HG03280 (cell line): ENCODE measurements around the gene WDR74.
A peak's percentile ranks its signal among the peaks of the same experiment; 100 is the strongest.
"Not testable (repeated sequence)": the region's sequence is repeated elsewhere in the genome, so short reads cannot be mapped to it uniquely, and the experiment has no call there.

Experiments used
- ATAC-seq: cut with Tn5 transposase; IDR thresholded peaks from one replicate; pipeline ENCODE4 v1.9.1; 2021; ENCODE audit warnings: mild to moderate bottlenecking, moderate library complexity; ENCODE audit not compliant: unreplicated experiment

WDR74 gene

DNA sequence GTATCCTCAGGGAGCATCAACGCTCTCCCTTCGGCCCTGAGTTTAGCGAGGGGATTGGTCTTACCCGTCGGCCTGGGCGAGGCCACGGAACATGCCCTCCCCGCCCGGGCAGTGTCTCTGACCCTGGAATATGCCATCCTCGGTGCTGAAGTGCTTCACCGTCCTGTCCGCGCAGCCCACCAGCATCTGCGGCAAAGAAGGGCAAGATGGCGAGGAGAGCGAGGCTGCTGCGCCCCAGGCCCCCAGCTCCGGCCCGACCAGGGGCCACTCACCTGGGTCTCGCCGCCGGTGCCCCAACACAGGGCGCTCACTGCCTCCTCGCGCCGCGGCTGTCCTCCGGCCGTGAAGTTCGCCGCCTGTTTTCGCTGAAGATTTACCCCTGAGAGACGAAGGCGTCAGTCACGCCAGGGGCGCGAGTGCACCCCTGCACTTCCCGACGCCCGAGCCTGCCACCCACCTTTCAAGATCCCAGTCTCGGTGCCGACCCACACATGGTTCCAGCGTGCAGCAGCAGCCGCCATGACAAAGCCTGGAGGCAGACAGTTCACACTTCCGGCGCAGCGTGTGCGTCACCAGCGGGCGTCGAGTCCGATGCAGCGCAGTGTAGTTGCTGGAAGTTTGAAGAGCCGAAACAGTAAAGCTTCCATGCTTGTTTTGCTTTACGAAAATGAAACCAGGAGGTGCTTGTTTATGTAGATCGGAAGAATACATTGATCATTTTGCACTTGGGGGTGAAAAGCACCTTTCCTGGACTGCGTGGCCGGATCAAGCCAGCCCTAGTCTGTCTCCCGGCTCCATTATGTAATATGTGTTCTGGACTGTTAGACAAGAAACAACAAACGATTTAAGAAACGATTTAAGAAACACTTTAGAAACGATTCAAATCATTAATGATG is at the start of gene WDR74:
Gene WDR74, minus strand, starts transcription at position 541 of the 896 bp plus-strand sequence. Its CDS starts 20 bp downstream, at position 521.
- peak; percentile 50 for ATAC-seq

GRCh38 chr11:62889126-62889483 is 49.7 kb upstream of the WDR74 start:
- ATAC-seq: no peak

DNA sequence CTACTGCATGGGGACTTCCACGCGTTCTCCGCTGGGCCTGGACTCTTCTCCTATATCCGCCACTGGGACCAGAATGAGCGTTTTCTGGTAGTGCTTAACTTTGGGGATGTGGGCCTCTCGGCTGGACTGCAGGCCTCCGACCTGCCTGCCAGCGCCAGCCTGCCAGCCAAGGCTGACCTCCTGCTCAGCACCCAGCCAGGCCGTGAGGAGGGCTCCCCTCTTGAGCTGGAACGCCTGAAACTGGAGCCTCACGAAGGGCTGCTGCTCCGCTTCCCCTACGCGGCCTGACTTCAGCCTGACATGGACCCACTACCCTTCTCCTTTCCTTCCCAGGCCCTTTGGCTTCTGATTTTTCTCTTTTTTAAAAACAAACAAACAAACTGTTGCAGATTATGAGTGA is 49.0 kb upstream of the WDR74 start:
- no peak for ATAC-seq

GRCh38 chr11:62885137-62885750 is 45.9 kb upstream of the WDR74 start:
- no peak for ATAC-seq

- no peak for ATAC-seq
These were observed 44.3 kb upstream of the WDR74 start for GRCh38 chr11:62883673-62884072.

- ATAC-seq: no peak
These were observed 43.6 kb upstream of the WDR74 start for GRCh38 chr11:62882788-62883501.

DNA sequence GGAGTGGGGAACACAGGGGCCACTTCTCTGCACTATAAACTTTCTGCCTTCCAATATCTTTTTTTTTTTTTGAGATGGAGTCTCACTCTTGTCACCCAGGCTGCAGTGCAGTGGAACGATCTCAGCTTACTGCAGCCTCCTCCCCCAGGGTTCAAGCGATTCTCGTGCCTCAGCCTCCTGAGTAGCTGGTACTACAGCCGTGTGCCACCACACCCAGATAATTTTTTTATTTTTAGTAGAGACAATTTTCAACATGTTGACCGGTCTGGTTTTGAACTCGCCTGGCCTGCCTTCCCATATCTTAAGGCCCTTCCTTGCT is 43.0 kb upstream of the WDR74 start:
- no peak for ATAC-seq

DNA sequence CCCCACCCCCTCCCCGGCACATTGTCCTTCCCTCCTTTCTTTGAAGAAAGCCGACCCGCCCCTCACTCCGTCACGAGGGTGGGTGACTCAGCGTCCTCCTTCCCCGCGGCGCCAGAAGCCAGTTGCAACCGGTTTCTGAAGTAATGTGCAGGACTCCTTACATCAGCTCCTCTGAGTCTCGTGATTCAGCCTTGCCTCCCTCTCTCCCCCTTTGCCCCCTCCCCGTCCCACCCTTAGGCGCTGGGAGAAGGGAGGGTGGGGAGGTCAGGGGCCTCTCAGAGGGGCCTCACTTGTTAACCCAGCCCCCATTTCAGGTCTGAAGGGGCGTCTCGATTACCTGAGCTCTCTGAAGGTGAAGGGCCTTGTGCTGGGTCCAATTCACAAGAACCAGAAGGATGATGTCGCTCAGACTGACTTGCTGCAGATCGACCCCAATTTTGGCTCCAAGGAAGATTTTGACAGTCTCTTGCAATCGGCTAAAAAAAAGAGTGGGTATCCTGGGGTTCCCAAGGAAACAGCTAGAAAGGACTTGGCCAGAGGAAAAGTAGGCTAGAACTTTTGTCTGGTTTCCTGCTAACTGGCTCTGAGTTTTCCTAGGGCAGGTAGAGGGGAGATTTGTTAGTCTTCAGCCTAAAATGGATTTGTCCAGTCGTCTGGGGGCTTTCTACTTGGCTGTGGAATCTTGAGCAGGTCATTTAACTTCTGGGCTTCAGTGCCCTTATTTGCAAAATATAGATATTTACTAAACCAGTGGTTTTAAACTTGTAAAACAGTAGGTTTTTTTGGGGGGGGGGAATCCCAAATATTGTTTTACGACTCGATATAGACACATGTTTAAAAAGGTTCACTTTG is 42.4 kb upstream of the WDR74 start:
- ATAC-seq: peak; percentile 47

DNA sequence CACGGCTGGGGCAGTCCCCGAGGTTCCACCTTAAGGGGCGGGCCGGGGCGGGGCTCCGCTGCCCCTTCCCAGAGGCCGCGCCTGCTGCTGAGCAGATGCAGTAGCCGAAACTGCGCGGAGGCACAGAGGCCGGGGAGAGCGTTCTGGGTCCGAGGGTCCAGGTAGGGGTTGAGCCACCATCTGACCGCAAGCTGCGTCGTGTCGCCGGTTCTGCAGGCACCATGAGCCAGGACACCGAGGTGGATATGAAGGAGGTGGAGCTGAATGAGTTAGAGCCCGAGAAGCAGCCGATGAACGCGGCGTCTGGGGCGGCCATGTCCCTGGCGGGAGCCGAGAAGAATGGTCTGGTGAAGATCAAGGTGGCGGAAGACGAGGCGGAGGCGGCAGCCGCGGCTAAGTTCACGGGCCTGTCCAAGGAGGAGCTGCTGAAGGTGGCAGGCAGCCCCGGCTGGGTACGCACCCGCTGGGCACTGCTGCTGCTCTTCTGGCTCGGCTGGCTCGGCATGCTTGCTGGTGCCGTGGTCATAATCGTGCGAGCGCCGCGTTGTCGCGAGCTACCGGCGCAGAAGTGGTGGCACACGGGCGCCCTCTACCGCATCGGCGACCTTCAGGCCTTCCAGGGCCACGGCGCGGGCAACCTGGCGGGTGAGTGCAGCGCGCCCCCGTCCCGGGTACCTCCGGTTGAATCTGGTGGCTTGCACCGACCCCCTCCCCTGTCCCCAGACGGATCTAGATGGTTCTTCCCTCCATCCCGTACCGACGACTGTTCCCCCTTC is 41.6 kb upstream of the WDR74 start, which contains the start of gene SLC3A2:
Gene SLC3A2, plus strand, starts transcription at position 94 of the 776 bp plus-strand sequence. Its CDS starts 128 bp downstream, at position 222.
- ATAC-seq: peak; percentile 72

- peak; percentile 4 for ATAC-seq
These were observed 40.9 kb upstream of the WDR74 start for GRCh38 chr11:62880231-62880802.

- ATAC-seq: no peak
These were observed 40.0 kb upstream of the WDR74 start for GRCh38 chr11:62879235-62879978.

- ATAC-seq: no peak
These were observed 37.3 kb upstream of the WDR74 start for GRCh38 chr11:62876712-62877111.

DNA sequence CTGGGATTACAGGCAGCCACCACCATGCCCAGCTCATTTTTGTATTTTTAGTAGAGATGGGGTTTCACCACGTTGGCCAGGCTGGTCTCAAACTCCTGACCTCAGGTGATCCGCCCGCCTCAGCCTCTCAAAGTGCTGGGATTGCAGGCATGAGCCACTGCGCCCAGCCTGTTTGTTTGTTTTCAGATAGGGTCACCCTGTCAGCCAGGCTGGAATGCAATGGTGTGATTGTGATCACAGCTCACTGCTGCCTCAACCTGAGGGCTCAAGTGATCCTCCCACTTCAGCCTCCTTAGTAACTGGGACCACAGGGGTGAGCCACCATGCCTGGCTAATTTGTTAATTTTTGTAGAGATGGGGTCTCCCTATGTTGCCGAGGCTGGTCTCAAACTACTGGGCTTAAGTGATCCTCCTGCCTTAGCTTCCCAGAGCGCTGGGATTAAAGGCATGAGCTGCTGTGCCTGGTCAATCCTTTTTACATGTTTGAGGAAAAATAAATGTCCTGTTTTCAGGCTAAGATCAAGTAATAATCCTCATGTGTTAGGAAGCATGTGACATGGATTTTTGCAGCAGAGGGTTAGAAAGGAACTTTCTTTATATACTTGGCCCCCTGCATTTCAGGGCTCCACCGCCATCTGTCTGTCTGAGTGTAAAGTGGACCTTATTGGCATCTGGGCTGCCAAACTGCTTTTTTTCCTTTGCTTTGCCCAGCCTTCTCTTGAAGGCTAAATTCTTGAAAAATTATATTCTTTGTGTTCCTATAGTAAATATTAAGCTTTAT is 36.5 kb upstream of the WDR74 start:
- no peak for ATAC-seq

DNA sequence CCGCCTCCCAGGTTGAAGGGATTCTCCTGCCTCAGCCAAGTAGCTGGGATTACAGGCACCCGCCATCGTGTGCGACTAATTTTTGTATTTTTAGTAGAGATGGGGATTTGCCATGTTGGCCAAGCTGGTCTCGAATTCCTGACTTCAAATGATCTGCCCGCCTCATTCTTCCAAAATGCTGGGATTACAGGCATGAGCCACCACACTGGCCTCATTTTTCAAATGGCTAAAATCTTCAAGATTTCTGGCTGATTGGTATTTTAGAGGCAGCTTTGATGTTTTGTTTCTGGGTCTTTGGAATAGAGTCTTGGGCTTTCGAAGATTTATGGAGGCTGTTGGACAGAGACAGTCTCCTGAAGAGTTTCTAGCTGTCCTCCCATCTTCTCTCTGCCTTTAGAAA is 35.5 kb upstream of the WDR74 start:
- ATAC-seq: no peak

- no peak for ATAC-seq
These were observed 26.2 kb upstream of the WDR74 start for GRCh38 chr11:62865635-62866034.

DNA sequence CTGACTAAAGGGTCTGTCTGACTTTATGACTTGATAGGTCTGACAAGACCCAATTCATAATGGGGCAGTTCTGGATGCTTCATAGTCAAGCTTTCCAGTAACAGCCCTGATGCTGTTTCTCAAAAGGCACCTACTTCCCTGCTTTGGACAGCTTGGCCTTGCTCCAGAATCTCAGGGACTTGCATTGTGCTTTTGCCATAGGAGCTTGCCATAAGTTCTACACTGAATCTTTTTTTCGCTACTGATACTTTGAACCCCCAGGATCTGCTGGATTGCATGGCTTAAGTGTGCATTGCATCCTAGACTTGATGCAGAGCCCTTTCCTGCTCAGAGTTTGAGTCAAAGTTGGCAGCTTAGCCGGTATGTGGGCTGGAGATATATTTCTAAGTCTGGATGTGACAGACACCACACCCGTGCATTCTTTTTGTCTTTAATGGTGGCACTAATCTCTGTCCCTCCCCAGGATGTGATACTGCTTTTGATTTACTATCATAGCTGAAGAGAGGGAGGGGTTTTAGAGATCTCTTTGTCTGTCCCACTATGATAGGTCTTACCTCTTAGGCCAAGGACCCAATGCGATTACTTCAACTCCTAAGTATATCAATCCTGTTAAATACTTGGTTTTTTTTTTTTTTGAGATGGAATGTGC is 24.4 kb upstream of the WDR74 start:
- no peak for ATAC-seq

GRCh38 chr11:62861564-62862192 is 22.3 kb upstream of the WDR74 start:
- not testable (repeated sequence) for ATAC-seq
